Measurements from ENCODE around the gene ERC2.

The ERC2 gene

GRCh38 chr3:55903680-55904079 is 564.6 kb downstream of the ERC2 start:
- no peak for DNase-seq

DNA sequence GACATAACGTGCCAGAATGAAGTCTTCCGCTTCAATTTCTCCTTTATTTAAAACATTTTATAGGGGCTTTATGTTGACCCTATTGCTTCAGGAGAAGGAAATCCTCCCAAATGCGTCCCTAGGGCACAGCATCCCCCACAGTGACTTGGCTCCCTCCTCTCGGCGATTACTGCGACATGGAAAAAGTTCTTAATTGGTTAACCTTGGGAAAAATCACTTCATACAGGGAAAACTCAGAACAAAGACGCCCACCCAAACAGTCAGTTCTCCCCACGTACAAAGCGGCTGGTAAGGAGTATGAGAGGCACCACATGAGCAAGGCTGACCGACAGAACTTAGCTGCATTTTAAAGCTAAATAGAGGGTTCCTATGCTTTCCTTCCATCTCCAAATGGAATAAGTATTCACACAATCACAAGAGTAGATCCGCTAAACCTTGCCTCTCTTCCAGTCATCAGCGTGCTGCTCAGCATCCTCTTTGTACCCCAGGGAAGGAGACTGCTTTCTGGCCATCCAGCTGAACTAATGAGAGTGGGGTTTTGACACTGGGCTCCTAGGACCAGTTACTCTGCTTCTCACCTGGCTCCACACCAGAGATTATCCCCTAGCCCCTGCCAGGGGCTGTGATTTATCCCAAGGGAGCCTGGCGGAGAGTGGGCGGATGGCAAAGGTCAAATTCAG is 565.9 kb downstream of the ERC2 start:
- DNase-seq: no peak

DNA sequence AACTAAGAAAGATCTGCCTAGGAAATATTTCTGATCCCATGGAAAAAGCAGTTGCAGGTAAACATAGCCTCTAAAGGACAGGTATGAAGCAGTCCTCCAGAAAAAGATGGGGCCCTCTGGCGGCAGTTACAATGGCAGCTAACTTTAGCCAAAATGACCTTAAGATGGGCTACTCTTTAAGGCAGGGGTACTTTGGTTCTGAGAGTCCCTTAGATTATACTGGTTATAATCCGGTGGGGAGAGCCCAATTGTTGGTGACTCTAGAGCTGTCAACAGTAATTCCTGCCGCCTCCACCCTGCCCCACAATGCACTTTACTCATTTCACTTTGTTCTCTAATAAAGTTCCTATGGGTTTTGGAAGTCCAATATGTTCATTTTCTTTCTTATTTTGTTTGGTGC is 568.4 kb downstream of the ERC2 start:
- no peak for DNase-seq

- no peak for DNase-seq
Measured at GRCh38 chr3:55897573-55898224, 570.6 kb downstream of the ERC2 start.

DNA sequence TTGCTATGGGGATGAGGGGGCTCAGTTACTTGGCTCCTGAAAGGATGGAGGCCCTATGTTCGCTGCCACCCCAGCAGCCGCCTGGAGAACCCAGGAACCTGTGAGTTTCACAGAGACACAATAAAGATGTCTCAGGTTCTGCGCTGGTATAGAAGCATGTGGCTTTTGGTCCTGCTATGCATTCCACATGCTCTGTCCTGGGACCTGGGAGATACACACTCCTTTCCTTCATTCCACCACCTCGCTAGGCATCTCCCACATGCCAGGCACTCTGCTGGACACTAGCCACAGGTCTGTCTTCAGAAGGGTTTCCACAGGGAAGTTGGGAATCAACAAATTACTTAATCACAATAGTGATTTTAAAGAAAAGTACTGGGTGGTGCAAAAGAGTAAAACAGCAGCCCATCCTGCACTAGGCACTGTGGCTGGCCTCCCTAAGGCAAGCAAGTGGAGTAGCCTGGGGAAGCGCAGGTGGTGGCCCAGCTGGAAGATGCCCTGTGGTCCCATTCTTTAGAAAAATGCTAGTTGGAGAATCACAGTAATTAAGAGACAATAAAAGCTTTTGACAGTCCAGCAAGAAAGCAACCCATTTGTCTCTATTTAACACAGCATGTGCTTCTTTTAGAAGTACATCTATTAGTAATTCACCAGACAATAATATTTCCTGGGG is 572.2 kb downstream of the ERC2 start:
- DNase-seq: no peak

DNA sequence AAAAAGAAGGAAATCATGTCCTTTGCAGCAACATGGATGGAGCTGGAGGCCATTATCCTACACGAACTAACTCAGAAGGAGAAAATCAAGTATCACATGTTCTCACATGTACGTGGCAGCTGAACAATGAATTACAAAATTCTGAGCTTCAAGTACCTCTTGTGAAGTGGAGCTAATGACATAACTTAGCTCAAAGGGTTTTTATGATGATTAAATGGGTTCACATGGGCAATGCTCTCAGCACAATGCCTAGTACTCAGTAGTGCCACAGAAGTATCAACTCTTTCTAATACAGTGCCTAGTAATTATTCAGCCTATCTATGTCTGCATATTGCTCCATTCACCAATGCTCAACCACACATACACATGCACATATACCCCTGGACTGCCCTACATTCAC is 573.7 kb downstream of the ERC2 start:
- DNase-seq: no peak

DNA sequence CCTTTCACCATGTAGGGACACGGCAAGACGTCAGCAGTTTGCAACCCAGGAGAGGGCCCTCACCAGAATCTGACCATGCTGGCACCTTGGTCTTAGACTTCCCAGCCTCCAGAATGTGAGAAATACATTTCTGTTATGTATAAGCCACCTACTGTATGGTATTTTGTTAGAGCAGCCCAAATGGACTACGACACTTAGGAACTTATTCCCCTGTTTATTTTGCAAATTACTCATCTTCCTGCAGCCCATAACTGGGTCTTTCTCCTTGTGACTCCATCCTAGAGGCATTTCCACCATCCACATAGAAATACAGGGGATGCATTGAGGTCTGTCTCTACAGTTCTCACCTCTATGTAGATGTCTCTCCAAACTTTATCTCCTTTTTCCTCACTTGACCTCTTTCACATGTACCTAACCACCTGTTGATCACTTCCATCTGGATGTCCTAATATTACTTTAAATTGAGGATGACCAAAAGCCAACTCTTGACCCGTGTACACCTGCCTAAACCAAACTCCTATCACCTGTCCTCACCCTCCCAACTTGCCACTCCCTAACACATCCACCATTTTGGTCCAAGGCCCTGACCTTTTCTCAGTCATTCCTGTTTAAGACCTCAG is 575.1 kb downstream of the ERC2 start:
- DNase-seq: no peak

DNA sequence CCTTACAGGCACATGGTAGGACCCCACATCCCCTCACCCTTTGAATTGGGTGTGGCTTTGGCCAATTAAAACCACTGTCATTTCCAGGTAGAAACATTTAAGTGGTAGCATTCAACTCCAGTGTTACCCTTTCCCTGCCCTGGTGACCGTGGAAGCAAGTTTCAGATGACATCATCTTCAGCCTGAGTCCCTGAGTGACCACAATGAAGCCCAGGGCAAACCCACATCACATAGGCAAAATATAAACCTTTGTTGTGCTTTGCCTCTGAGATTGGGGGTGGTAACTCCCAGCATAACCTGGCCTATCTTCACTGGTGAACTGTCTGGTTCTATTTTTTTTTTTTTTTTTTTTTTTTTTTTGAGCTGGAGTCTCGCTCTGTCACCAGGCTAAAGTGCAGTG is 577.2 kb downstream of the ERC2 start:
- DNase-seq: no peak

DNA sequence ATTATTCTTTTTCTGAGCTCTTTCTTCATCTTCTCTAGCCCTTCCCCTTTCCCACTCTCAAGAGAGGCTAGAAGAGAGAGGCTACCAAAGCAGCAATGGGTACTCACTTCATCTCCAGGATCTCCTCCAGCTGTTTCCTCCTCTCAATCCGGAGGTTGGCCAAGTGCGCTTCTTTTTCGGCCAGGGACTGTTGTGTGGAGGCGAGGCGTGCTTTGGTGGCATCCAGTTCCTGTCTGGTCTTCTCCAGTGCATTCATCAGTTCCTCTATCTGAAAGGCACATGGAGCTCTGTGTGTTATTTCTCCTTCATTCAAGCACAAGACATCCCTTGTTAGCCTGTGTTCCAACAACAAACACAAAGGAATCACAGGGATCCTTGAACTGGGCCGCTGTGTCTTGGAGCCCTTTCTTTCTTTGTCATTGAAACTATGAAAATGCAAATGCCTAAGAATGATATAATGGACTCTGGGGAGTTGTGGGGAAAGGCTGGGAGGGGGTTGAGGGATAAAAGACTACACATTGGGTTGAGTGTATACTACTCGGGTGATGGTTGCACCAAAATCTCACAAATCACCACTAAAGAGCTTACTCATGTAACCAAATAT is 579.9 kb downstream of the ERC2 start:
- no peak for DNase-seq

GRCh38 chr3:55885721-55886120 is 582.5 kb downstream of the ERC2 start:
- DNase-seq: no peak

GRCh38 chr3:55884491-55885285 is 583.6 kb downstream of the ERC2 start:
- DNase-seq: no peak

DNA sequence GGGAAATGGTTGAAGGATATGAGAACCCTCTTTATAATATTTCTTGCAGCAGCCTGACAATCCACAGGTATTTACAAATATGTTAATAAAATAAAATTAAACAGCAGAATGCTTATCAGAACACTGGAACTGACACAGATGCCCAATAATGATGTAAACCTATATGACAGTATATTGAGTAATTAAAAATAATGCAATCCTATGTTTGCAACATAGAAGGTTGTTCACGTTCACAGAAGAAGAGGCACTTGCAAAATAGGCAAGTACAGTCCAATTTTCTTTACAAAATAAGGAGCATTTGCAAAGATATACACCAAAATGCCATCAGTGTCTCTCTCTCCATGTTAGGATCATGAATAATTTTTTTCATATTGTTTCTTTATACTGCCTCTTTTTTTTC is 584.2 kb downstream of the ERC2 start:
- no peak for DNase-seq

DNA sequence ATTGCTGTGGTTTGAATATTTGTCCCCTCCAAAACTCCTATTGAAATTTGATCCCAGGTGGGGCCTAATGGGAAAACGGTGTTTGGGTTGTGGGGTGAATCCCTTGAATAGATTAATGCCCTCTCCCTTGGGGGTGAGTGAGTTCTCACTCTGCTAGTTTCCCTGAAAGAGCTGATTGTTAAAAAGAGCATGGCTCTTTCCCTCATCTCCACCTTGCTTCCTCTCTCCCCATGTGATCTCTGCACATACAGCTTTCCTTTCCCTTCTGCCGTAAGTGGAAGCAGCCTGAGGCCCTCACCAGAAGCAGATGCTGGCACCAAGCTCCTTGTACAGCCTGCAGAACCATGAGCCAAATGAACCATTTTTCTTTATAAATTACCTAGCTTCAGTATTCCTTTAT is 586.3 kb downstream of the ERC2 start:
- DNase-seq: no peak

DNA sequence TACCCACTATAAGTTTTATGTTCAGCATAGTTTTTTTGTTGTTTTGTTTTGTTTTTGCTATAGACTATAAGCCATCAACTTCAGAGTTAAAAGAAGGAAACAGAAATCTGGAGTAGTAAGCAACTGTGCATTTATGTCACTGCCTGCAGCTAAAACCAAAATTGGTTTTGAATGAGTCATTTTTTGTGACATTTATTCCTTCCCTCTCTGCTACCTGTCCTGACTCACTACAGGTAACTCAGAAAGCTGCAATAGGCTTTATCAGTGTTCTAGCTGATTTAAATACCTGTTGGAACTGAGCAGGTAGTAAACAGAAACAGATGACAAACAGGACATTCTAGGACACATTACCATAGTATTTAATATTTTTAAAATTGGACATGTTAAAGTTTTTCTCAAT is 587.9 kb downstream of the ERC2 start:
- DNase-seq: no peak

DNA sequence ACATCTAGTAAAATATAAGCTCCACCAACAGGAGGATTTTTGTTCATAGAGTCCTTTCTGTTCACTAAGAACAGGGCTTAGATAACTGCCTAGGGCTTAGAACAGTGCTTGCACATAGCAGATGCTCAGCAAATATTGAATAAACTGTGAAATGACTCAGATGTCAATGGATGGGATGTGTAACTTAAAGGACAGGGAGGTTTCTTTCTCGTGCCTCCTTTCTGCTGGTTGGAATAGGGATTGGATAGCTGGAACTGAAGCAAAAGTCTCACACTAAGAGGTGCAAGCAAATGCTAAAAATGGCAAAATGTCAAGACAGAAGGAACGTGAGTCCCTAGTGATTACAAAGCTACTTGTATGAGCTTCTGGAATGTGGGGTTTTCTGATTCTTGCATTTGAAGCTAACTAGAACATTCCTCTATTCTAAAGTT is 588.4 kb downstream of the ERC2 start:
- DNase-seq: no peak

GRCh38 chr3:55877703-55878102 is 590.6 kb downstream of the ERC2 start:
- no peak for DNase-seq

DNA sequence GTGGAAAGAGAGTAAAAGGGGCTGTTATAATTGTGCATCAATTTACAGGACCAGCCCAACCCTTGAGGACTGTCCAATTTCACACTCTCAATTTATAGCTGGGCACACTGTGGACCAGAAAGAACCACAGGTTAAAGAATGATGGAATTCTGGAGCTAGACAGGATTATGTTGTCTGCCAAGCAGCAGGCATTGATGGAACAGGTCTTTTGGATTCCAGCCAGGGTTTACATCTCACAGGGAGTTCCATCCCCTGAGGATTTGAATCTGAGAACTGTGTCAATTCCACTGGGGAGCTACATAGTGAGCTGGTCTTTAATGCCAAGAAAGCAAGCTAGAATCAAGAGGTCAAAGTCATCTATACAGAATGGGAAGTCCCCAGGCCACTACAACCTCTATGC is 591.7 kb downstream of the ERC2 start:
- DNase-seq: no peak

- DNase-seq: no peak
Measured at GRCh38 chr3:55875113-55875512, 593.2 kb downstream of the ERC2 start.

DNA sequence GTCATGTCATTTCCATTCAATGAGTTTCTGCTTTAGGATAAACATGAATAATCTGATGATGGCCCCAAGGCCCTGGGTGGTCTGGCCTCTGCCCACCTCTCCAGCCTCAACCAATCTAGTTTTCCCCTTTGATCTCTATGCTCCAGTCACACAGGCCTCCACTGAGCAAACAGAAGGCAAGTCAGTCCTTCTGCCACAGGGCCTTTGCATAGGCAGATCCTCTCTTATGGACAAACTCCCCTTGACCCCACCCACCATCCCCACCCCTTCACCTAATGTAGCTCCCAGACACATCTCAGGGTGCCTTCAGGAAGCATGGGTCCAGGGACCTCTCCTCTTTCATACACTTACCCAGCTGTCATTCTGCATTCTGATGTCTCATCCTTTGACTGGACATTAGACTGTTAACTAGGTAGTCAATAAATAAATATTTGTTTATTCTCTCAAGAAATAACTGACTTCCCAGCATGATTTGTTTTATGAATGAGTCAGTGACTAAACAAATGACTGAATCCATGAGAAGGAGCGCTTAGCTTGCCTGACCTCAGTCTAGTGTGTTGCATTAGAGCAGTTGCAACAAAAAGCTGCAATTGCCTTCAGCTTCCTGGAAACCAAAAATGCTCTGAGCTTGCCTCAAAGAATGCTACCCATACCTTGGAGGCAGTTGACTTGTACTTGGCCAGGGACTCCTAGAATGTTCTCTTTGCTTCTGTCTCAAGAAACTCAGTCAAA is 594.6 kb downstream of the ERC2 start:
- no peak for DNase-seq

- DNase-seq: no peak
Measured at GRCh38 chr3:55870594-55870993, 597.7 kb downstream of the ERC2 start.

- DNase-seq: no peak
Measured at GRCh38 chr3:55868347-55868746, 599.9 kb downstream of the ERC2 start.

- no peak for DNase-seq
Measured at GRCh38 chr3:55863028-55863427, 605.2 kb downstream of the ERC2 start.
